Neural cell (in vitro differentiated cells): Measurements from ENCODE around the gene RILPL1.

Experiments
- CTCF ChIP-seq: fragments of 450-650 bp; IDR thresholded peaks from 2 replicates; pipeline ENCODE4 v1.5.1; 2014; ENCODE audit warnings: antibody characterized with exemption, mild to moderate bottlenecking, moderate library complexity; ENCODE audit not compliant: poor library complexity, severe bottlenecking
- EZH2 ChIP-seq: fragments of 200-600, 300-800 bp; shearing (Covaris generic), sonication (generic); IDR thresholded peaks from 2 replicates; pipeline ENCODE4 v1.6.1; 2014; ENCODE audit warnings: antibody characterized with exemption, low read length, borderline replicate concordance, mild to moderate bottlenecking; ENCODE audit not compliant: insufficient read depth, poor library complexity, severe bottlenecking
- MXI1 ChIP-seq: fragments of 450-650 bp; conservative IDR thresholded peaks from 2 replicates; pipeline ENCODE4 v1.6.1; 2014; ENCODE audit warnings: antibody characterized with exemption, mild to moderate bottlenecking; ENCODE audit not compliant: poor library complexity, severe bottlenecking
- RAD21 ChIP-seq: fragments of 450-650 bp; conservative IDR thresholded peaks from 2 replicates; pipeline ENCODE4 v1.6.1; 2014; ENCODE audit warnings: antibody characterized with exemption, mild to moderate bottlenecking, moderate library complexity

DNA sequence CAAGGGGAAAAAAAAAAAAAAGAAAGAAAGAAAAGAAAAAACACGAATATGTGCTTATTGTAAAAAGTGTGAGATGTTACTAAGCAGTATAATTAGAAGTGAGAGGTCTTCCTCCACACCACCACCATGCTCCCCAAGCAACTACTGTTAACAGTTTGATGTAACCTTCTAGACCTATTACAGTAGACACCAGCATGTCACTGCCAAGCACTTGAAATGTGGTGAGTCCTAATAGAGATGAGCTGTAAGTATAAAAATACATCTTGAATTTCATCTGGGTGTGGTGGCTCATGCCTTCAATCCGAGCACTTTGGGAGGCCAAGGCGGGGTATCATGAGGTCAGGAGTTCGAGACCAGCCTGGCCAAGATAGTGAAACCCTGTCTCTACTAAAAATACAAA, 83.7 kb downstream of the RILPL1 start:
- no peak for TF ChIP-seq CTCF
- TF ChIP-seq EZH2, result no peak
- TF ChIP-seq MXI1, result no peak
- TF ChIP-seq RAD21, result no peak
